GM21360 (cell line): ENCODE results near the gene HYAL4.
"Not testable (repeated sequence)": the region's sequence is repeated elsewhere in the genome, so short reads cannot be mapped to it uniquely, and the experiment has no call there.

Experiments
- ATAC-seq: cut with Tn5 transposase; IDR thresholded peaks from one replicate; pipeline ENCODE4 v1.9.1; 2021; ENCODE audit warnings: mild to moderate bottlenecking, moderate library complexity; ENCODE audit not compliant: unreplicated experiment

The HYAL4 gene

GRCh38 chr7:123888192-123888591 is 43.2 kb downstream of the HYAL4 start:
- no peak for ATAC-seq

GRCh38 chr7:123894753-123895152 is 49.8 kb downstream of the HYAL4 start:
- not testable (repeated sequence) for ATAC-seq

DNA sequence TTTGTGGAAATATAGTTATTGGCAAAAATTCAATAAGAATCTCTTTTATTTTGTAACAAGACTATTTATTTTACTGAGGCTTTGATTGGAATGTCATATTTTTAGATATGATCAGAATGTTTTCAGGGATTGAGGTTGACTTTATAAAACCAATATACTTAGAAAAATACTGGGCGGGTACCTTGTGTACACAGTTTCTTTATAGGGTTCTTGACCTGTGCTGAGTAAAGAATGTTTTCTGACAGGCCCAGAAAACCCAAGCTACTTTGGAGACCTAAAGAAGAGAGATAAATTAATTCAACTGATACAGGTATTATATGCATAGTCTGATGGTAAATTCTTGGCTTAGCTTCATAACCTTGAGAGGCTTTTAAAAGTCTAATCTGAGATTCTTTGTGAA is 56.1 kb downstream of the HYAL4 start:
- ATAC-seq: no peak

GRCh38 chr7:123905714-123906113 is 60.7 kb downstream of the HYAL4 start:
- no peak for ATAC-seq

GRCh38 chr7:123916240-123916724 is 71.3 kb downstream of the HYAL4 start:
- no peak for ATAC-seq

- no peak for ATAC-seq
Measured at GRCh38 chr7:123917878-123918277, 72.9 kb downstream of the HYAL4 start.

- no peak for ATAC-seq
Measured at GRCh38 chr7:123918309-123918708, 73.3 kb downstream of the HYAL4 start.

DNA sequence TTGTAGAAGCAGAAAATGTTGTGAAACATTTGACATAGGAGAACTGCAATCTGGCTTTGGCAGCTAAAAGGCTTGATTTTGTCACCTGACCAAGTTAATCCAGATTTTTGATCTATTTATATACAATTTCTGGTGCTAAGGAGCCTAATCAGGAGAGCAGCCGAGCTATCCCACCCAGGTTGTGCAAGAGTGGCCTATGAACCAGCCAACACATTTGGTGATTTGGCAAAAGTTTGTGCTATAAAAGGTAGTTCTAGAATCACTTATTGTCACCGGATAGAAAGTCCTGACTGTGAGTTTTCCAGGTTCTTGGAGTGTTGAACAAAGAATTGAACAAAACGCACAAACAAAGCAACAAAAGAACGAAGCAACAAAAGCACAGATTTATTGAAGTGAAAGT is 78.6 kb downstream of the HYAL4 start:
- ATAC-seq: no peak

DNA sequence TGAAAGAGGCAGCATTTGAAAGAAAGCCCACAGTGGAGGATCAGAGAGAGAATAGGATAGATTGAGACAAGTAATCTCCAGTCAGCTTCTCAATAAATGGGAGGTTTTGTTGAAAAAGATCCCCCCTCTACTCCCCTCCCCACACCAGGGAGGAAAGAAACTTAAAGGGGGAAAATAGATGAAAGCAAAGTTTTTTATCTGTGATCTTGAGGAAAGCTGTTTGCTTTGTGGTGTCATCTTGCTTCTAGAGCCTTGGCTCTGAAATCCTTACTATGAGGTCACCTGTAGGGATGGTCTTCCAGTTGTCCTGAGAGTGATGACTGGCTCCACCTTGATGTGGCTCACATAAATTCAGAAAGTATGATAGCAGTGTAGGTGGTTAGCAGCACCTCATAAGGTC is 80.0 kb downstream of the HYAL4 start, which contains the start of gene SPAM1:
Gene SPAM1, plus strand, starts transcription at position 301 of the 400 bp plus-strand sequence. CDS start 28,330 bp downstream, outside the sequence.
- no peak for ATAC-seq
